GM21786 (cell line): ENCODE measurements around the gene LPAR4.
A peak's percentile ranks its signal among the peaks of the same experiment; 100 is the strongest.
"Not testable (repeated sequence)": the region's sequence is repeated elsewhere in the genome, so short reads cannot be mapped to it uniquely, and the experiment has no call there.

Experiments
- ATAC-seq: cut with Tn5 transposase; IDR thresholded peaks from one replicate; pipeline ENCODE4 v1.9.1; 2021; ENCODE audit not compliant: unreplicated experiment

LPAR4 gene

DNA sequence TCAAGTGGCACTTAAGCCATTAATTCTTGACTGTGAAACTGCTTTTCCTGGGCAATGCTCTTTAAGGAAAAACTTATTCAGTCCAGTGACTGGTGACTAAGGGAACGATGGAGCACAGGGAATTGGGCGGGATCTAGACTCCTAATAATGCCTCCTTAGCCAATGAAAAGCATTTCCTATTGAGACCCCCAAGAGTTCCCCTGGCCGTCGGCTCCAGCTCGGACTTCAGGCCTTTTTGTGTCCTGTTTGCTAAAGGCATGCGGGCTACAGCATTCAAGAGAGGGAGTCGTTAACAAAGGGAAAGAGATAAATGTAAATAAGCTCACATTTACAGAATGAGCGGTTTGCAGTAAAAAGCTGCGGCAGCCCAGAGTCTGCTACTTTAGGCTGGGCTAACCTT is at the start of gene LPAR4:
TSS of gene LPAR4 (plus strand) at position 232 of the 400 bp plus-strand sequence. CDS start 7,150 bp downstream, outside the sequence.
- no peak for ATAC-seq

- ATAC-seq = no peak
Observed at GRCh38 chrX:78706071-78706470, 41.4 kb upstream of the LPAR4 start.

DNA sequence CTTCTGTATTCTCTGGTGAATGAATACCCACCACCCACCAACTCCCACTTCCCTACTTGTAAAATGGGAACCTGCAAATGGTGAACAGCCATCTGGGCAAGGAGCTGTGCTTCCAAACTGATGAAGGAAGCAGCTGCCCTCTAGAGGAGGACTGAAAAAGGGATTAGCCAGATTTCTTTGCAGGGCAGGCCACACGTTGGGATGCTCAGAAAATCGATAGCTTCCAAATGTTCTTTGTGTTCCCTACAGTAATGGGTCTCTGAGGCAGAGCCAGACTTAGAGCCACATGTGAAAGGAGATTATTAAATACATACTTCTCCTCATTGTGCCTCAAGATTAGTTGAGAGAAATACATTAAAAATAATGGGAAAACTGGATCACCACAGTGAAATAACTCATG is 39.3 kb upstream of the LPAR4 start:
- ATAC-seq = no peak

GRCh38 chrX:78708816-78709215 is 38.7 kb upstream of the LPAR4 start:
- no peak for ATAC-seq

DNA sequence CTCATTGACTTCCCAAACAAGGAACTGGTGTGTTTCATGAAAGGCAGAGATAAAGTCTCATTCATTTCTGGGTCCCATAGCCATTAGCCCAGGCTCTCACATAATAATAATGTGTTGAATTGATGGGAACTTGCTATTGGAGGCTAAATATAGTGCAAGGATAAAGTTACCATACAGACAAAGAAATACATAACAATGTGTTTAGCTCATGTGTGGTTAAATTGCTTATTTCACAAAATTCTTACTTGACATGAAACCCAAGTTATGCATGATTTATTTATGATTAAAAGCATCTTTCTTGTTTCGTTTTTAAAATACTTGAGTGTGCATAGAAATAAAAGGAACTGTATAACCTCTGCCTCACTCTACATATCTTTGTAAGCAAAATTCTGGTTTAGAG is 37.3 kb upstream of the LPAR4 start:
- ATAC-seq = no peak

- no peak for ATAC-seq
Observed at GRCh38 chrX:78712336-78712735, 35.2 kb upstream of the LPAR4 start.

- ATAC-seq = no peak
Observed at GRCh38 chrX:78725287-78725686, 22.2 kb upstream of the LPAR4 start.

DNA sequence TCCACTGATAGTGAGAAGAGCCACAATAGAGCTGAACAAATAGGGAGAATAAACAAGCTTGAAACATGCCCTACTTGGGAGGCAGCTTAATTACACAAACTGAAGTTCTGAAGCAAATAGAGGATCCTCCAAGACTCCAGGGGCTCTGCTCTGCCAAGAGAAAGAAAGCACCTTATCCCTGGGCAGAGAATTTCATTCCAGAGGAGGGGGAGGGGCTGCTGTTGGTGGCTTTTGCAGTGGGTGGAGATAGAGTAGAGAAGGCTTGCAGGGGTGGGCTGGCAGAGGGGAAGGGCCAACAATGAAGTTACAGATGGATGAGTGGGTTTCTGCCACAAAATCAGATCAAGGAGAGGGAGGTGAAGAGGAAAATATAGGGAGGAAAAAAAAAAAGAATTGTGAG is 1.0 kb upstream of the LPAR4 start:
- no peak for ATAC-seq

GRCh38 chrX:78747971-78748370 is 451 bp downstream of the LPAR4 start:
- no peak for ATAC-seq

DNA sequence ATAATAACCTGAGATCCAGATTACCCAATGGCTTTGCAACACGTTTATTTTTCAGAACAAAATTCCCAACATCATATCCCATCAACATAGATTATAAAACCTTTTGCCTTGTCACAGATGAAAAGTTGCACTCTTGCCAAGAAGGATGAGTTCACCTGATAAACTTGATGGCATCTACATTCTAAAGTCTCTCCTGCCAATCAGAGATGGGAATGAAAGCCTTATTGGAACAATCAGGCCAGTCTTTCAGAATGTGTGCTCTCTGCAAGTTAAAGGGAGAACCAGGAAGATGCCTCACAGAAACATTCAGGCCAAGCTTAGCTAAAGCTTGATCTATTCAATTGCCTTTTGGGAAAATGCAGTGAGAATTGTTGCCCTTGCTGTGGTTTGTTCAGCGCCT is 1.3 kb downstream of the LPAR4 start:
- ATAC-seq = no peak

DNA sequence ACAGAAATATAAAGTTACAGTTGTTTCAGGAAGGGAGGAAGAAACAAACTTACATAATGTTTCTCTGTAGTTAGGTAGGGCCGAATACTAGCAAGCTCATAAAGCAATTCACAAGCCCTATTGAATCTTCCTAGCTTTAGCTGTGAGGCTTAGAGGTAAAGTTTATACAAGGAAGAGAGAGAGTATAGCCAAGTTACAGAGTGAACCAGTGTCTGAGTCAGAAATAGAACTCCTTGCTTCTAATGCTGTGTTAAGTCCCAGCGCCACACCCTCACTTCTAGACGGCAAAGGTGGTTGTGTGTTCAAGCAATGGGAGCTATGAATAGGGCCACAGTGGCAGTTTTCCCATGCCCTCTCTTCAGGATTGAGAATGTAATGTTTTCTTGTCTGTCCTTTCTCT is 6.1 kb downstream of the LPAR4 start:
- ATAC-seq = no peak

DNA sequence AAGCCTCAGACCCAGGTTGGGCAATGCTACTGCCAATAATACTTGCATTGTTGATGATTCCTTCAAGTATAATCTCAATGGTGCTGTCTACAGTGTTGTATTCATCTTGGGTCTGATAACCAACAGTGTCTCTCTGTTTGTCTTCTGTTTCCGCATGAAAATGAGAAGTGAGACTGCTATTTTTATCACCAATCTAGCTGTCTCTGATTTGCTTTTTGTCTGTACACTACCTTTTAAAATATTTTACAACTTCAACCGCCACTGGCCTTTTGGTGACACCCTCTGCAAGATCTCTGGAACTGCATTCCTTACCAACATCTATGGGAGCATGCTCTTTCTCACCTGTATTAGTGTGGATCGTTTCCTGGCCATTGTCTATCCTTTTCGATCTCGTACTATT is 7.4 kb downstream of the LPAR4 start:
- peak; percentile 96 for ATAC-seq

- no peak for ATAC-seq
Observed at GRCh38 chrX:78759081-78759480, 11.6 kb downstream of the LPAR4 start.

- ATAC-seq = no peak
Observed at GRCh38 chrX:78769101-78769755, 21.7 kb downstream of the LPAR4 start.

- ATAC-seq = no peak
Observed at GRCh38 chrX:78769946-78770345, 22.4 kb downstream of the LPAR4 start.

DNA sequence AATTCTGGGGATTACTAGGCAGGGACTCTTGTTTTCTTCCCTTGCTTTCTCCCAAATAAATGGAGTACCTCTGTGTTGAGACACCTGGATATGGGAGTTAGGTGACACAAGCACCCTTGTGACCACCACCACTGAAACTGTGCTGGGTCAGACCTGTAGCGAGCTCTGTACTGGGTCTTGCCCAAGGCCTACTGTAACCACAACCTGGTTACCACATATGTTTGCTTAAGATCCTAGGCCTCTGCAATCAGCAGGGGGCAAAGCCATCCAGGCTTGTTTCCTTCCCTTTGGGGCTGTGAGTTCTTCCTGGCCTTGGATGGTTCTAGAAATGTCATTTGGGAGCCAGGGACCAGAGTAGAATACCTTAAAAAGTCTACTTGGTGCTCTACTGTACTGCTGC is 49.4 kb downstream of the LPAR4 start:
- ATAC-seq = no peak

- no peak for ATAC-seq
Observed at GRCh38 chrX:78800114-78800513, 52.6 kb downstream of the LPAR4 start.

GRCh38 chrX:78800694-78801093 is 53.2 kb downstream of the LPAR4 start:
- no peak for ATAC-seq

- ATAC-seq = no peak
Observed at GRCh38 chrX:78801522-78801921, 54.0 kb downstream of the LPAR4 start.

DNA sequence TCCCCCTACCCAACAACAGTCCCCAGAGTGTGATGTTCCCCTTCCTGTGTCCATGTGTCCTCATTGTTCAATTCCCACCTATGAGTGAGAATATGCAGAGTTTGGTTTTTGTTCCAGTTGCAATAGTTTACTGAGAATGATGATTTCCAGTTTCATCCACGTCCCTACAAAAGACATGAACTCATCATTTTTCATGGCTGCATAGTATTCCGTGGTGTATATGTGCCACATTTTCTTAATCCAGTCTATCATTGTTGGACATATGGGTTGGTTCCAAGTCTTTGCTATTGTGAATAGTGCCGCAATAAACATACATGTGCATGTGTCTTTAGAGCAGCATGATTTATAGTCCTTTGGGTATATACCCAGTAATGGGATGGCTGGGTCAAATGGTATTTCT is 55.0 kb downstream of the LPAR4 start:
- not testable (repeated sequence) for ATAC-seq
